ENCODE measurements around the gene LPAR1. TPM values are rescaled to one million over a fixed set of nuclear protein-coding genes. Genes with fewer than 3 reads are reported as not detected.

LPAR1 gene
- total and polyA plus RNA-seq, 10 of the 15 experiments (the other 5 are each of a cell fraction or from before 2014, with no cell fraction given) = 3.3 to 12.9 (median 8.4) TPM

DNA sequence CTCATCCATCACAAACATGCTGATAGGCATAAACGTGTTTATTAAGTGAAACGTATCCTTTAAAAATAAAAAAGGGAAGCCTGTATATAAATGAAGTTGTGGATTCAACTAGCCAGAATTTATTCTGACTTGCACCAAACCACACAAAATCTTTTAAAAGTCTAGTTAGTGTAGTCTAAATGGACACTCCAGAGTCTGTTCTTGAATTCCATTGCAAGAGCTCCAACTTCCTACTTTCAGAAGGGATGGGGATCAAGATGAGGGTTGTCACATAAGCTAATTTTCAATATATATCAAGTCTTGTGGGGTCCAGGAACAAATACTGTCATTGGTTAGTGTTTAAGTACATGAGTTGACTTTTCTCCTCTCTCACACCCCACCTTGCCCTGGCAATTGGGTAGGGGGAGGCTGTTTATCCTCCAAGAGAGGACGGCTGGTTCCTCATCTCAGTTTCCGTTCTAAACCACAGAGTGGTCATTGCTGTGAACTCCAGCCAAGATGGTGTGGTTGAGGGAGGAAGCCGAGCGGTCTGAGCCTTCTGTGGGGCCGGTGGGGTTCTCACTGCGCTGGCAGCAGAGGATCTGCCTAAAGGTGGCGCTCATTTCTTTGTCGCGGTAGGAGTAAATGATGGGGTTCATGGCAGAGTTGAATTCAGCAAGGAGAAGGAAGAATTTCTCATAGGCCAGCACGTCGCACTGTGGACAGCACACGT is 163.2 kb downstream of the LPAR1 start (continued):
- TF ChIP-seq, protein P1, sequence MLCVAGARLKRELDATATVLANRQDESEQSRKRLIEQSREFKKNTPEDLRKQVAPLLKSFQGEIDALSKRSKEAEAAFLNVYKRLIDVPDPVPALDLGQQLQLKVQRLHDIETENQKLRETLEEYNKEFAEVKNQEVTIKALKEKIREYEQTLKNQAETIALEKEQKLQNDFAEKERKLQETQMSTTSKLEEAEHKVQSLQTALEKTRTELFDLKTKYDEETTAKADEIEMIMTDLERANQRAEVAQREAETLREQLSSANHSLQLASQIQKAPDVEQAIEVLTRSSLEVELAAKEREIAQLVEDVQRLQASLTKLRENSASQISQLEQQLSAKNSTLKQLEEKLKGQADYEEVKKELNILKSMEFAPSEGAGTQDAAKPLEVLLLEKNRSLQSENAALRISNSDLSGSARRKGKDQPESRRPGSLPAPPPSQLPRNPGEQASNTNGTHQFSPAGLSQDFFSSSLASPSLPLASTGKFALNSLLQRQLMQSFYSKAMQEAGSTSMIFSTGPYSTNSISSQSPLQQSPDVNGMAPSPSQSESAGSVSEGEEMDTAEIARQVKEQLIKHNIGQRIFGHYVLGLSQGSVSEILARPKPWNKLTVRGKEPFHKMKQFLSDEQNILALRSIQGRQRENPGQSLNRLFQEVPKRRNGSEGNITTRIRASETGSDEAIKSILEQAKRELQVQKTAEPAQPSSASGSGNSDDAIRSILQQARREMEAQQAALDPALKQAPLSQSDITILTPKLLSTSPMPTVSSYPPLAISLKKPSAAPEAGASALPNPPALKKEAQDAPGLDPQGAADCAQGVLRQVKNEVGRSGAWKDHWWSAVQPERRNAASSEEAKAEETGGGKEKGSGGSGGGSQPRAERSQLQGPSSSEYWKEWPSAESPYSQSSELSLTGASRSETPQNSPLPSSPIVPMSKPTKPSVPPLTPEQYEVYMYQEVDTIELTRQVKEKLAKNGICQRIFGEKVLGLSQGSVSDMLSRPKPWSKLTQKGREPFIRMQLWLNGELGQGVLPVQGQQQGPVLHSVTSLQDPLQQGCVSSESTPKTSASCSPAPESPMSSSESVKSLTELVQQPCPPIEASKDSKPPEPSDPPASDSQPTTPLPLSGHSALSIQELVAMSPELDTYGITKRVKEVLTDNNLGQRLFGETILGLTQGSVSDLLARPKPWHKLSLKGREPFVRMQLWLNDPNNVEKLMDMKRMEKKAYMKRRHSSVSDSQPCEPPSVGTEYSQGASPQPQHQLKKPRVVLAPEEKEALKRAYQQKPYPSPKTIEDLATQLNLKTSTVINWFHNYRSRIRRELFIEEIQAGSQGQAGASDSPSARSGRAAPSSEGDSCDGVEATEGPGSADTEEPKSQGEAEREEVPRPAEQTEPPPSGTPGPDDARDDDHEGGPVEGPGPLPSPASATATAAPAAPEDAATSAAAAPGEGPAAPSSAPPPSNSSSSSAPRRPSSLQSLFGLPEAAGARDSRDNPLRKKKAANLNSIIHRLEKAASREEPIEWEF (IDR thresholded peaks at IDR 0.05; ENCODE audit: insufficient replicate concordance, low read depth, low read length) = no peak
- TF ChIP-seq, protein P2, sequence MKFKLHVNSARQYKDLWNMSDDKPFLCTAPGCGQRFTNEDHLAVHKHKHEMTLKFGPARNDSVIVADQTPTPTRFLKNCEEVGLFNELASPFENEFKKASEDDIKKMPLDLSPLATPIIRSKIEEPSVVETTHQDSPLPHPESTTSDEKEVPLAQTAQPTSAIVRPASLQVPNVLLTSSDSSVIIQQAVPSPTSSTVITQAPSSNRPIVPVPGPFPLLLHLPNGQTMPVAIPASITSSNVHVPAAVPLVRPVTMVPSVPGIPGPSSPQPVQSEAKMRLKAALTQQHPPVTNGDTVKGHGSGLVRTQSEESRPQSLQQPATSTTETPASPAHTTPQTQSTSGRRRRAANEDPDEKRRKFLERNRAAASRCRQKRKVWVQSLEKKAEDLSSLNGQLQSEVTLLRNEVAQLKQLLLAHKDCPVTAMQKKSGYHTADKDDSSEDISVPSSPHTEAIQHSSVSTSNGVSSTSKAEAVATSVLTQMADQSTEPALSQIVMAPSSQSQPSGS (IDR thresholded peaks at IDR 0.05; ENCODE audit: low read length) = no peak
- TF ChIP-seq DPF2 (IDR thresholded peaks at IDR 0.05) = peak; percentile 52; the same call in 1 of the 2 replicates
- TF ChIP-seq, protein P3, sequence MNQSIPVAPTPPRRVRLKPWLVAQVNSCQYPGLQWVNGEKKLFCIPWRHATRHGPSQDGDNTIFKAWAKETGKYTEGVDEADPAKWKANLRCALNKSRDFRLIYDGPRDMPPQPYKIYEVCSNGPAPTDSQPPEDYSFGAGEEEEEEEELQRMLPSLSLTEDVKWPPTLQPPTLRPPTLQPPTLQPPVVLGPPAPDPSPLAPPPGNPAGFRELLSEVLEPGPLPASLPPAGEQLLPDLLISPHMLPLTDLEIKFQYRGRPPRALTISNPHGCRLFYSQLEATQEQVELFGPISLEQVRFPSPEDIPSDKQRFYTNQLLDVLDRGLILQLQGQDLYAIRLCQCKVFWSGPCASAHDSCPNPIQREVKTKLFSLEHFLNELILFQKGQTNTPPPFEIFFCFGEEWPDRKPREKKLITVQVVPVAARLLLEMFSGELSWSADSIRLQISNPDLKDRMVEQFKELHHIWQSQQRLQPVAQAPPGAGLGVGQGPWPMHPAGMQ (IDR thresholded peaks at IDR 0.05; ENCODE audit: borderline replicate concordance) = no peak
- peak; percentile 79 for TF ChIP-seq RAD21 (IDR thresholded peaks at IDR 0.05; ENCODE audit: insufficient read depth, low read depth, low read length)
- peak; percentile 39 for TF ChIP-seq SMC3 (IDR thresholded peaks at IDR 0.05; ENCODE audit: borderline replicate concordance, low read length)
- peak; percentile 40 to 52; a peak in 2 of 4 replicates for TF ChIP-seq IKZF2 (IDR thresholded peaks at IDR 0.05)
- TF ChIP-seq RAD51 (IDR thresholded peaks at IDR 0.05) = no peak
- TF ChIP-seq MYC (IDR thresholded peaks at IDR 0.05; ENCODE audit: insufficient read depth, insufficient read length, insufficient replicate concordance, low read length, severe bottlenecking) = no peak
- peak; percentile 12; the same call in 1 of the 3 replicates for TF ChIP-seq POU2F2 (IDR thresholded peaks at IDR 0.05; ENCODE audit: borderline replicate concordance, low read depth, low read length)
- no peak for TF ChIP-seq FOXK2 (IDR thresholded peaks at IDR 0.05)
- TF ChIP-seq ZNF622 (IDR thresholded peaks at IDR 0.05) = no peak
- no peak for TF ChIP-seq MYB (IDR thresholded peaks at IDR 0.05; ENCODE audit: borderline replicate concordance, low read depth, low read length)

All from GM12878 (cell line).